ENCODE measurements around the gene IRF2BPL.

IRF2BPL gene

DNA sequence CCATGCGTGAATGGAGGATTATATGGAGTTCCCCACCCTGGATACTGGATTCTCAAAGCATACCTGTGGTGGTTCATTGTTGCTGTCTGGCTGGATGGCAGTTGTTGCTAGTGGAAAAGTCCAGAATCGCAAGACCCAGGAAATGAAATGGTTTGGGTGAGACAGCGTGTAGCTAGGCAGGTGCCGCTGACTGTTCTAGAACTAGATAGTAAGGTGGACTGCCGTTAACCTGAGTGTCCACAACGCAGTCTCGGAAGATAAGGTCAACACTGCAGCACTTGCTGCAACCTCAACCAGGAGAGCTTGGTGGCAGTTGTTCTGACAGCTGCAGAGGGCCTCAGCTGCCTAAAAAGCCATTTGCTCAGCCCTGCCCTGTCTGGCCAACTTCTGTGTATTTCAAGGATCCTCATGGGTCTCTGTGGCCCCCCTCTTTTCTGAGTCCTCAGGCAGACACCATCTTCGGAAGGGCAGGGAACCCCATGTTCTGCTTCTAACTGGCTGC lies 15.5 kb upstream of the IRF2BPL start:
- FAIRE-seq (no peak), DNase-seq (ENCODE audit: insufficient read length, low spot score) (no peak)

DNA sequence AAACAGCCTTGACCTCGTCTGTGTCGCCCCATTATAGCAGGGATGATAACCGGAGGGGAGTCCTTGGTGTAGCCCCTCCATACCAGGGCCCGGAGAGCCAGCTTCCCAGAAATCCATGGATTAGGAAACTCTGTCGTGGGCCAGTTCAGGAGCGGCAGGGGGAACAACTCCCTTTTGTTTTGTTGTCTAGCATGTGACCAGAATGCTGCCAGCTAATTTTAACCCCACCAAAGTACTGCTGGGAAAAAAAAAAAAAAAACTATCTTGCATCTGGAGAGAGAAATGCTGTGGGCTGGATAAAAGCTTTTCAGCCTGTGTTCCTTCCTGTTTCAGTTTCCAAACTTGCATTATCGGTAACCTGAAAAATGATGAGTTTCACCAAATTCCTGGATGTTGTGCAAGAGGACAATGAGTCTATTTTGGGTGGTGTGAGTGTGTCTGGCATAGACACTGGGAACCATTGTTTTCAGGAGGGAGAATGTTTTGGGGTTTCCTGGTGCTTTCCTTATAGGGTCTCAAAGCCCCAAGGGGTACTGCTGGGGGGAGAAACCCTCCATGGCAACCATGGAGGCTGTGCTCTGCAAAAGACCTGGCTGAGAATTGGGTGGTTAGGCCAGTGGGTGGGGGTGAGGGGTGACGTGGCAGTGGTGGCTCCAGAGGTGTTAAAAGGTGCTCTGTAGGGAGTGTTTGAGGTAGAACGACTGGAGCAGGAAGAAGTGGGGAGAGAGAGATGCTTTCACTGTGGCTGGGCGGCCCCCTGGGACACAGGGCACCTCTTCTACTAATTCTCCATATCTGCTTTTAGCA lies 14.9 kb upstream of the IRF2BPL start:
- DNase-seq (ENCODE audit: insufficient read length, low spot score) (no peak), FAIRE-seq (no peak)
- no peak for TF ChIP-seq POLR2A (IDR thresholded peaks at IDR 0.05; ENCODE audit: low read depth, low read length)

More for the DNA sequence above, 15.5 kb upstream of the IRF2BPL start:
- TF ChIP-seq POLR2A (IDR thresholded peaks at IDR 0.05; ENCODE audit: low read depth, low read length) = no peak

DNA sequence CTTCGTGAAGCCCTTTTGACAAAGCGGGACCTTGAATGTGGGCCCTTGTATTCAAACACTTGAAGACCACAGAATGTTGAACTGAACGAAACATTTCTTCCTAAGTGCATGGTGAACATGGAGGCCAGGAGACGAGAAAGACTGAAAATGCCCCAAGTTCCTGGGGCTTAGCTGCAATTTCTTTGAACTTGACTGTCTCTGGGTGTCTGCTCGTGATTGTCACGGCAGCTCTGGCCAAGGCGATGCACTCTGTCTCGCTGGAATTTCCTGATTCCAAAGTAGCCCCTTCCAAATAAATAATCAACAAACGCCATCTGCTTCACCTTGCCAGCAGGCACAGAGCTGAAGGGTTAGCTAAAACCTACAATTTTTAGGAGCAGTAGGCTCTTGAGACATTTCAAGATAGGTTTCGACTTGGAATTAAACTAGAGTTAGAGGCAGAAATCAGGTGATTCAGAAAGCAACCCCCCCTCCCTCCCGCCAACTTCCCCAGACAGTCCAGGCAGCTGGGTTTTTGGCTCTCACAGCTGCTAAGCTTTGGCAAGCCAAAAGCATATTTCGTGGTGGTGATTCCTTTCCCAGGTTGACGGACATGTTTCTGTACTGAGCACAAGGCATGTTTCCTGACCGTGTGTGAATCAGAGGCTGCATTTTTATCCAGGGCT lies 13.5 kb upstream of the IRF2BPL start:
- TF ChIP-seq POLR2A (IDR thresholded peaks at IDR 0.05; ENCODE audit: low read depth, low read length) = no peak
- DNase-seq (ENCODE audit: insufficient read length, low spot score) (no peak), FAIRE-seq (no peak)

- TF ChIP-seq POLR2A (IDR thresholded peaks at IDR 0.05; ENCODE audit: low read depth, low read length) = no peak
- FAIRE-seq = no peak
- DNase-seq (ENCODE audit: insufficient read length, low spot score) = no peak
These were observed 12.5 kb upstream of the IRF2BPL start for GRCh38 chr14:77040741-77041653.

- TF ChIP-seq POLR2A (IDR thresholded peaks at IDR 0.05; ENCODE audit: low read depth, low read length) = peak; percentile 8; the same call in 1 of the 2 replicates
- FAIRE-seq = peak; percentile 91
- DNase-seq (ENCODE audit: insufficient read length, low spot score) = no peak
These were observed 11.7 kb upstream of the IRF2BPL start for GRCh38 chr14:77040059-77040740.

DNA sequence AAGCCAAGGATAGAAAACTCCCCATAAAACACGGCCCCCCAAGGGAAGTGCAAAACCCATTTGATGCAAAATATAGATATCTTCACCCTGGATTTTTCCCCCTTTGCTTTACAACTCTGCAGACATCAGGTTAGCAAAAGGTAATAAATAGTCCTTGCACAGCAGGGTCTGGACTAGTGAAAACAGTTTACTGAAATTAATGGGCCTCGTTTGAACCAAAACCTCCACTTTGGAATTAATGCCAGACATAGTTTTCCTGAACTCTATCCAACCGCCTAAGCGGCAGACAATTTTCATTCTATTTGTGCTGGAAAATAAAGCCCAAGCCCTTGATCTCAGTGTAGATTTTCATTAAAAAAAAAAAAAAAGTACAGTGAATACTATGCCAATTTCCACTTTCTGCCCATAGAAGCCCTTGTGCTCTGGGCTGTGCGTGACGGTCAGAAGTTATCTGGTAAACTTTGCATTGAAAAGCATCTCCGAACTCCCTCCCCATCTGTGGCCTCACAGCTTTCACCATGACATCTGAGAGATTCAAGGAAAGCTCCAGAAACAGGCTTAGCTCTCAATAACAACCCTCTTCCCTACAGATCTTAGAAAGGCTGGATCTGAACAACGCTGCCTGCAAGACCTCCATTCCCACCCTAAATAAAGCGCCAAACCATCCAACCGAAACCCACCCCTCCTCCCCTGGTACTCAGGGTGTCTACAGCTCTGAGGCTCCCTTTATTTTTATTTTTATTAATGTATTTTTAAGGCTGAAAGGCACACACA lies 11.0 kb upstream of the IRF2BPL start:
- DNase-seq (ENCODE audit: insufficient read length, low spot score) (no peak), FAIRE-seq (no peak)
- TF ChIP-seq POLR2A (IDR thresholded peaks at IDR 0.05; ENCODE audit: low read depth, low read length) = no peak

- FAIRE-seq (no peak), DNase-seq (ENCODE audit: insufficient read length, low spot score) (no peak)
- TF ChIP-seq POLR2A (IDR thresholded peaks at IDR 0.05; ENCODE audit: low read depth, low read length) = 0 out of 2 replicates have a peak, but pooled peaks have one; percentile 11
These were observed 9.5 kb upstream of the IRF2BPL start for GRCh38 chr14:77037938-77038568.

DNA sequence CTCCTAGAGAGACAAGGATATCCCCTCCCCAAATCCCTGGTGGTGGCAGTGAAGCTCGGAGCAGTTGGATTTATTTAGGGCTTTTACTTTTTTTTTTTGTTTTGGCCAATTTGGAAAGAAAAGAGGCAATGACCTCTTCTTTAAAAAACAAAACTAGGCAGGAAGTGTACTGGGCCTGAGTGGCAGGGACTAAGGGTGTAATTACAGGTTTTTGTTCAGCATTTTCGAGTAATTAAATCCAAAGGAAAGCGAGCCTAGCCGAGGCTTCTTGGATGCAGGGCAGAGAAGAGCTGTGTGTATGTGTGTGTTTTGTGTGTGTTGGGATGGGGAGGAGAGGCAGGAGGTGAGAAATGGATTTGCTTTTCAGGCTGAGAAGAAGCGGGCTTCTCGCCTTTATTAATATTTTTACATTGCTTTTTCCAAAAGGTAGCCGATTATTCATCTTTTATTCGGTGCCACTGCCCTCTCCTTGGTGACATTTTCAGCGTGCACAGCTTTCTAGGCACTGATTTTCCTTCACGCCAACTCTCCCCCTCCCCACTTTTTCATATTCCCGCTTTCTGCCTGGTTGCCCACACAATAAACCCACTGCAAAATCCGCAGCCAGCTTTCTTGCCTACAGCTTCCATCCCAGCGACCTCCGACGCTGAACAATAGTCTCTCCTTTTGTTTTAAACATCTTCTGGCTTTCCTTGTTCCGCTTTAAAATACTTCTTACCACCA lies 8.9 kb upstream of the IRF2BPL start:
- FAIRE-seq (no peak), DNase-seq (ENCODE audit: insufficient read length, low spot score) (no peak)
- no peak for TF ChIP-seq POLR2A (IDR thresholded peaks at IDR 0.05; ENCODE audit: low read depth, low read length)

GRCh38 chr14:77036484-77037214 lies 8.1 kb upstream of the IRF2BPL start:
- DNase-seq (ENCODE audit: insufficient read length, low spot score) = no peak

DNA sequence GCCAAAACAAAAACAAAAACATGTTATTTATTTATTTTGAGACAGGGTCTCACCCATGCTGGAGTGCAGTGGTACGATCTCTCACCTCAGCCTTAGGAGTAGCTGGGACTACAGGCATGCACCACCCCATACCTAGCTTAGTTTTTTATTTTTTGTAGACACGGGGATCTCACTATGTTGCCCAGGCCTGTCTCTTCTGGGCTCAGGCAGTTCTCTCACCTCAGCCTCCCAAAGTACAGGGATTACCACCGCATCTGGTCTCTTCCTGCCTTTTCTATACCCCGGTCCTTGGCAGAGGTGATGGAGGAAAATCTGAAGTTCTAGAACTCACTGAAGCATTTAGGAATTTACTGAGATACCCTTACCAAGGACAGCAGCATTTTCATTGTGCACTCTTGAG lies 6.8 kb upstream of the IRF2BPL start:
- DNase-seq (ENCODE audit: insufficient read length, low spot score) (no peak), FAIRE-seq (no peak)
- TF ChIP-seq POLR2A (IDR thresholded peaks at IDR 0.05; ENCODE audit: low read depth, low read length) = no peak

More at GRCh38 chr14:77036484-77037214, 8.1 kb upstream of the IRF2BPL start:
- FAIRE-seq = no peak
- no peak for TF ChIP-seq POLR2A (IDR thresholded peaks at IDR 0.05; ENCODE audit: low read depth, low read length)

Data from H54 (cell line).